IMR-90 (cell line): ENCODE measurements around the gene PKHD1.

ENCODE experiments used
- CHD1 ChIP-seq: IDR thresholded peaks from 2 replicates; pipeline ENCODE4 v1.6.1; 2012; ENCODE audit warnings: low read depth, low read length, improper control_type of control experiment
- MAFK ChIP-seq: IDR thresholded peaks from 2 replicates; pipeline ENCODE4 v1.6.1; 2012; ENCODE audit warnings: low read depth, low read length, improper control_type of control experiment
- POLR2A ChIP-seq: IDR thresholded peaks from 2 replicates; pipeline ENCODE4 v1.6.1; 2012; ENCODE audit warnings: mild to moderate bottlenecking, low read depth, low read length
- RFX5 ChIP-seq: IDR thresholded peaks from 2 replicates; pipeline ENCODE4 v1.8.0; 2012; ENCODE audit warnings: low read depth, mild to moderate bottlenecking, low read length, moderate library complexity
- SMC3 ChIP-seq: fragments of 150-350 bp; IDR thresholded peaks from 2 replicates; pipeline ENCODE4 v1.6.1; 2016; ENCODE audit warnings: low read depth, mild to moderate bottlenecking, antibody characterized with exemption, low read length, moderate library complexity
- TF ChIP-seq, protein P1 (sequence below): conservative IDR thresholded peaks from 2 replicates; pipeline ENCODE4 v1.5.1; 2012; ENCODE audit warnings: mild to moderate bottlenecking, low read depth, low read length, improper control_type of control experiment
- TF ChIP-seq, protein P2 (sequence below): fragments of 150-350 bp; IDR thresholded peaks from 2 replicates; pipeline ENCODE4 v1.6.1; 2016; ENCODE audit warnings: low read depth, mild to moderate bottlenecking, low read length, moderate library complexity, borderline replicate concordance
- TF ChIP-seq, protein P3 (sequence below): fragments of 150-350 bp; IDR thresholded peaks from 2 replicates; pipeline ENCODE4 v1.6.1; 2017; ENCODE audit warnings: mild to moderate bottlenecking, antibody characterized with exemption, low read length, low read depth

DNA sequence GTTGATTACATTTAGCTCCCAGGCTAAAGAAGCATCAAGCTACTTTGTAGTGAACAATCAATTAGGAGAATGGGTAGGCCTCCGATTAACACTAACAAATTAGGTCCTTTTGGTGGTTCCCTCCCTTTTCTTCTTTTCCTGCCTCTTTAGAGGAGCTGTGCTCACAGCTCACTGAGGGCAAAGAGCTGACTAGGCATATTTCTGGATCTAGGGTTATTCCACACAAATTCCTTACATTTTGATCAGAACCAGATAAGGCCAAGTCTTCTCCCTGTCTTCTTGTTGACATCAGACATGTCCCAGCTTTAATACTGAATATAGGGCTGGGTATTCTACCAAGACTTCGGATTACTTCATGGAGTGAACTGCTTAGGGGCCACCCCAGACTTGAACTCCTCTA, 119.1 kb downstream of the PKHD1 start:
- TF ChIP-seq, protein P1, sequence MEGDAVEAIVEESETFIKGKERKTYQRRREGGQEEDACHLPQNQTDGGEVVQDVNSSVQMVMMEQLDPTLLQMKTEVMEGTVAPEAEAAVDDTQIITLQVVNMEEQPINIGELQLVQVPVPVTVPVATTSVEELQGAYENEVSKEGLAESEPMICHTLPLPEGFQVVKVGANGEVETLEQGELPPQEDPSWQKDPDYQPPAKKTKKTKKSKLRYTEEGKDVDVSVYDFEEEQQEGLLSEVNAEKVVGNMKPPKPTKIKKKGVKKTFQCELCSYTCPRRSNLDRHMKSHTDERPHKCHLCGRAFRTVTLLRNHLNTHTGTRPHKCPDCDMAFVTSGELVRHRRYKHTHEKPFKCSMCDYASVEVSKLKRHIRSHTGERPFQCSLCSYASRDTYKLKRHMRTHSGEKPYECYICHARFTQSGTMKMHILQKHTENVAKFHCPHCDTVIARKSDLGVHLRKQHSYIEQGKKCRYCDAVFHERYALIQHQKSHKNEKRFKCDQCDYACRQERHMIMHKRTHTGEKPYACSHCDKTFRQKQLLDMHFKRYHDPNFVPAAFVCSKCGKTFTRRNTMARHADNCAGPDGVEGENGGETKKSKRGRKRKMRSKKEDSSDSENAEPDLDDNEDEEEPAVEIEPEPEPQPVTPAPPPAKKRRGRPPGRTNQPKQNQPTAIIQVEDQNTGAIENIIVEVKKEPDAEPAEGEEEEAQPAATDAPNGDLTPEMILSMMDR: no peak
- TF ChIP-seq SMC3 (no peak), POLR2A (no peak), RFX5 (no peak), CHD1 (no peak), MAFK (peak; percentile 92)
- TF ChIP-seq, protein P2, sequence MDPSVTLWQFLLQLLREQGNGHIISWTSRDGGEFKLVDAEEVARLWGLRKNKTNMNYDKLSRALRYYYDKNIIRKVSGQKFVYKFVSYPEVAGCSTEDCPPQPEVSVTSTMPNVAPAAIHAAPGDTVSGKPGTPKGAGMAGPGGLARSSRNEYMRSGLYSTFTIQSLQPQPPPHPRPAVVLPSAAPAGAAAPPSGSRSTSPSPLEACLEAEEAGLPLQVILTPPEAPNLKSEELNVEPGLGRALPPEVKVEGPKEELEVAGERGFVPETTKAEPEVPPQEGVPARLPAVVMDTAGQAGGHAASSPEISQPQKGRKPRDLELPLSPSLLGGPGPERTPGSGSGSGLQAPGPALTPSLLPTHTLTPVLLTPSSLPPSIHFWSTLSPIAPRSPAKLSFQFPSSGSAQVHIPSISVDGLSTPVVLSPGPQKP: no peak
- TF ChIP-seq, protein P3, sequence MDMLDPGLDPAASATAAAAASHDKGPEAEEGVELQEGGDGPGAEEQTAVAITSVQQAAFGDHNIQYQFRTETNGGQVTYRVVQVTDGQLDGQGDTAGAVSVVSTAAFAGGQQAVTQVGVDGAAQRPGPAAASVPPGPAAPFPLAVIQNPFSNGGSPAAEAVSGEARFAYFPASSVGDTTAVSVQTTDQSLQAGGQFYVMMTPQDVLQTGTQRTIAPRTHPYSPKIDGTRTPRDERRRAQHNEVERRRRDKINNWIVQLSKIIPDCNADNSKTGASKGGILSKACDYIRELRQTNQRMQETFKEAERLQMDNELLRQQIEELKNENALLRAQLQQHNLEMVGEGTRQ: no peak
